Right lobe of liver (tissue), 4 donors: ENCODE data around the gene ARHGEF35.
"Not testable (repeated sequence)": the region's sequence is repeated elsewhere in the genome, so short reads cannot be mapped to it uniquely, and the experiment has no call there.

Experiments used
- POLR2A ChIP-seq: fragments of 450-650 bp; IDR thresholded peaks from one replicate; pipeline ENCODE4 v1.6.1; 2017; ENCODE audit warnings: antibody characterized with exemption, mild to moderate bottlenecking
- TF ChIP-seq, protein P1 (sequence below), 4 donors: fragments of 200-600 bp in 3 of 4; fragments of 450-650 bp in 1 of 4; IDR thresholded peaks; one replicate each; pipeline versions ENCODE4 v1.5.1 to v1.8.0; 2016 to 2022; ENCODE audit warnings: antibody characterized with exemption in 4 of 4, mild to moderate bottlenecking in 2 of 4
- donor health status: DM: no; HTN: no; CAD: no.
- donor health status: DM: no; HTN: no; CAD: no.
- donor health status: DM: no; HTN: yes; CAD: no.

DNA sequence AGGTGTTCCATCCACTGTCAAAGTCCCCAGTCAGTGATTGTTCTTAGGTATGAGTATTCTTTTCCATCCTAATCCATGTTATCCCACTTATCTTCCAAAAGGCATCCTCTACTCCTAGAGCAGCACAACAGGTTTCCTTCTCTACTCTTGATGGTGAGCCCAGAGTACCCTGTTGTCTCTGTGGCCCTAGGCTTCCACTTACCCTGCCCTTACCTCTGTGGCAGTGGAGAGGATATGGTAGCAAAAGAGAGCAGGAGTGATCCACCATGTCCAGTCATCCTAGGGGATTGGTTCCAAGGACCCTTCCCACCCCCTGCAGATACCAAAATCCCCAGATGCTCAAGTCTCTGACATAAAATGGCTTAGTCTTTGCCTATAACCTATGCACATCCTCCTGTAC is 21.6 kb upstream of the ARHGEF35 start:
- TF ChIP-seq, protein P1, sequence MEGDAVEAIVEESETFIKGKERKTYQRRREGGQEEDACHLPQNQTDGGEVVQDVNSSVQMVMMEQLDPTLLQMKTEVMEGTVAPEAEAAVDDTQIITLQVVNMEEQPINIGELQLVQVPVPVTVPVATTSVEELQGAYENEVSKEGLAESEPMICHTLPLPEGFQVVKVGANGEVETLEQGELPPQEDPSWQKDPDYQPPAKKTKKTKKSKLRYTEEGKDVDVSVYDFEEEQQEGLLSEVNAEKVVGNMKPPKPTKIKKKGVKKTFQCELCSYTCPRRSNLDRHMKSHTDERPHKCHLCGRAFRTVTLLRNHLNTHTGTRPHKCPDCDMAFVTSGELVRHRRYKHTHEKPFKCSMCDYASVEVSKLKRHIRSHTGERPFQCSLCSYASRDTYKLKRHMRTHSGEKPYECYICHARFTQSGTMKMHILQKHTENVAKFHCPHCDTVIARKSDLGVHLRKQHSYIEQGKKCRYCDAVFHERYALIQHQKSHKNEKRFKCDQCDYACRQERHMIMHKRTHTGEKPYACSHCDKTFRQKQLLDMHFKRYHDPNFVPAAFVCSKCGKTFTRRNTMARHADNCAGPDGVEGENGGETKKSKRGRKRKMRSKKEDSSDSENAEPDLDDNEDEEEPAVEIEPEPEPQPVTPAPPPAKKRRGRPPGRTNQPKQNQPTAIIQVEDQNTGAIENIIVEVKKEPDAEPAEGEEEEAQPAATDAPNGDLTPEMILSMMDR (IDR thresholded peaks at IDR 0.05): not testable (repeated sequence)
- not testable (repeated sequence) for TF ChIP-seq POLR2A
